ENCODE measurements around the gene TSHB. TPM values are rescaled to one million over a fixed set of nuclear protein-coding genes. Genes with fewer than 3 reads are reported as not detected.

Gene TSHB
- total RNA-seq, 2 experiments from 2014 or later, result not detected

DNA sequence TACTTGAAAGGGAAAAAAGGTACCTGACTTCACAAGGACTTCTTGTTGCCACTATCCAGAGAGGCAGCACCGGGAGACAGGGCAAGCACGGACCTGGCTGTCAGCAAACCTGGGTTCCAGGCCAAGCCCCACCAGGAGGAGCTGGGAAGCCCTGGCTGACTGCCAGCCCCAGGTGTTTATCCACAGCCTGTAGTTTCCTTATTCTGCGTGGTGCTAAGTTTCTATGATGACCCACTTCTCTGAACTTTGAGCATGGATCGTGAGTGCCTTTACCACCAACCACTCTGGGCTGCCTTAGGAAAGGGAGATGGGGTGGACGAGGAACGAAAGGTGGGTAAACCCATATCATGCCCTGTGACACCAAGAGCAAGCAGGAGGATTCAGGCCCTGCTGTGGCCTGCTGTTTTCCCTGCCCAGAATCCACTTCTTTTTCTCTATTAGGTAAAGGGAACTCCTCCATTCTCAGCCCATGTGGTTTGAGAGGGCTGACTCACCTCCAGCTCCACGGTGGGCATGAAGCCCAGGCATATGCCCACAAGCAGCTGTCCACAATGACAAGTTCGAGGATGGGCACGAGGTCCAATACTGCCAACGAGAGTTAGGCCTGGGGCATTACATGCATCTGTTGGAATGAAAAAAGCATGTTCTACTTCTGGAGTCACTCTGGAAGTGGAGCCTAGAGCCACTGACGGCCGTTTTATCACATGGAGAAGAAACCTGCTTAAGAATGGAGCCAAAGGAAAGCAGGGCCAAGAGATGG lies 39.4 kb downstream of the TSHB start:
- POLR2A ChIA-PET, result no interaction called here
- Histone ChIP-seq H3K9me2 (ENCODE audit: insufficient read depth, low read length) (no peaks in the 10 kb centered on the region), H3K9me3 (ENCODE audit: low read length) (no peaks in the 10 kb centered on the region), H3K4me3 (ENCODE audit: low read depth, low read length, poor library complexity, severe bottlenecking) (no peak overlapping the region), H4K20me1 (ENCODE audit: insufficient read depth, low read length) (no peaks in the 10 kb centered on the region), H3K4me1 (ENCODE audit: insufficient read depth, low read length, poor library complexity, severe bottlenecking) (no peaks in the 10 kb centered on the region), H3K36me3 (ENCODE audit: insufficient read depth, low read length) (no peaks in the 10 kb centered on the region), H2AFZ (ENCODE audit: low read length) (no peak overlapping the region), H3K4me2 (ENCODE audit: low read length) (no peak overlapping the region), H3K27ac (ENCODE audit: low read depth, low read length, poor library complexity, severe bottlenecking) (no peak overlapping the region), H3K79me2 (ENCODE audit: insufficient read depth, low read depth, low read length) (no peaks in the 10 kb centered on the region)
- CTCF ChIA-PET (ENCODE audit: unreplicated experiment), result no interaction called here
- DNase-seq (ENCODE audit: low spot score), result no peak
- BruUV-seq (replicated peaks), result no TSS peak
- intact Hi-C loops (cut with micrococcal nuclease; ENCODE audit: unreplicated experiment), result no loop called here
- TF ChIP-seq EZH2phosphoT487 (IDR thresholded peaks at IDR 0.05; ENCODE audit: borderline replicate concordance, low read depth, low read length), result no peak
- TF ChIP-seq, protein P1, sequence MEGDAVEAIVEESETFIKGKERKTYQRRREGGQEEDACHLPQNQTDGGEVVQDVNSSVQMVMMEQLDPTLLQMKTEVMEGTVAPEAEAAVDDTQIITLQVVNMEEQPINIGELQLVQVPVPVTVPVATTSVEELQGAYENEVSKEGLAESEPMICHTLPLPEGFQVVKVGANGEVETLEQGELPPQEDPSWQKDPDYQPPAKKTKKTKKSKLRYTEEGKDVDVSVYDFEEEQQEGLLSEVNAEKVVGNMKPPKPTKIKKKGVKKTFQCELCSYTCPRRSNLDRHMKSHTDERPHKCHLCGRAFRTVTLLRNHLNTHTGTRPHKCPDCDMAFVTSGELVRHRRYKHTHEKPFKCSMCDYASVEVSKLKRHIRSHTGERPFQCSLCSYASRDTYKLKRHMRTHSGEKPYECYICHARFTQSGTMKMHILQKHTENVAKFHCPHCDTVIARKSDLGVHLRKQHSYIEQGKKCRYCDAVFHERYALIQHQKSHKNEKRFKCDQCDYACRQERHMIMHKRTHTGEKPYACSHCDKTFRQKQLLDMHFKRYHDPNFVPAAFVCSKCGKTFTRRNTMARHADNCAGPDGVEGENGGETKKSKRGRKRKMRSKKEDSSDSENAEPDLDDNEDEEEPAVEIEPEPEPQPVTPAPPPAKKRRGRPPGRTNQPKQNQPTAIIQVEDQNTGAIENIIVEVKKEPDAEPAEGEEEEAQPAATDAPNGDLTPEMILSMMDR (conservative IDR thresholded peaks at IDR 0.05; ENCODE audit: low read length), result no peak

DNA sequence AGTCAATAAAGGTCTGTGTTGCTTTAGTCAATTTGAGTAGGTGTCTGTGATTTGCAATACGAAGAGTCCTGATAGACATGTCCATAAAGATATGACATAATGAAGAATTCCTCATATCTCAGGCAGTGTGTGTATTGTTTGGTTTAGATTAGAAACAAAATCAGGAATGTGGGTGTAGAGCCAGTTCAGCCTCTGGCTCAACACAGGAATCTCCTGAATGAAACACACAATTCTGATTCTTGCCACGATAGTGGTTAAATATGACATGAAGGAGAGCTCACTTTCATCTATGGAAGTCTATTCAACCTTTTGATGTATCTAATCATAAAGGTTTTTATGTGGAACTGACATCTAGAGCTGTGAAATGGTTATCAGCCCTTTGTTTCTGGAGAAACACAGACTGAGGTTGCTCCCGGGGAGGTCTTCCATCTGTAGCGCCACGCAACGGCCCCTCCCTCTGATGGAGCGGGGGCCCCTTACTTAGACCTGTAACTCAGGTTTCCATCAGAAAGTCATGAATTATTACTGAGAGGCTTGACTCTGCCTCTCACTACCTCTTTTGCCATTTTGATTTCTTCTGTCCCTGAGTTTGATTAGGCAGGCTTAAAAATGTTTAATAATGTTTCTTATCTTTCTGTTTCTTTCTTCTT lies 40.2 kb downstream of the TSHB start:
- no peak for DNase-seq (ENCODE audit: low spot score)
- ChIA-PET POLR2A (no interaction called here), CTCF (ENCODE audit: unreplicated experiment) (no interaction called here)
- Histone ChIP-seq H3K4me1 (ENCODE audit: insufficient read depth, low read length, poor library complexity, severe bottlenecking) (no peaks in the 10 kb centered on the region), H3K4me3 (ENCODE audit: low read depth, low read length, poor library complexity, severe bottlenecking) (no peak overlapping the region), H3K9me2 (ENCODE audit: insufficient read depth, low read length) (no peaks in the 10 kb centered on the region), H3K79me2 (ENCODE audit: insufficient read depth, low read depth, low read length) (no peaks in the 10 kb centered on the region), H2AFZ (ENCODE audit: low read length) (no peak overlapping the region), H3K27ac (ENCODE audit: low read depth, low read length, poor library complexity, severe bottlenecking) (no peak overlapping the region), H3K36me3 (ENCODE audit: insufficient read depth, low read length) (no peaks in the 10 kb centered on the region), H4K20me1 (ENCODE audit: insufficient read depth, low read length) (no peaks in the 10 kb centered on the region), H3K4me2 (ENCODE audit: low read length) (no peak overlapping the region), H3K9me3 (ENCODE audit: low read length) (no peaks in the 10 kb centered on the region)
- no TSS peak for BruUV-seq (replicated peaks)
- TF ChIP-seq, protein P1 (conservative IDR thresholded peaks at IDR 0.05; ENCODE audit: low read length), result no peak
- no peak for TF ChIP-seq EZH2phosphoT487 (IDR thresholded peaks at IDR 0.05; ENCODE audit: borderline replicate concordance, low read depth, low read length)
- intact Hi-C loops (cut with micrococcal nuclease; ENCODE audit: unreplicated experiment), result no loop called here

Data from OCI-LY7 (cell line).